Glutamatergic neuron (in vitro differentiated cells): ENCODE measurements around the gene SMIM7. TPM values are rescaled to one million over a fixed set of nuclear protein-coding genes. Genes with fewer than 3 reads are reported as not detected.
"Not testable (repeated sequence)": the region's sequence is repeated elsewhere in the genome, so short reads cannot be mapped to it uniquely, and the experiment has no call there.

Source experiments
- DNase-seq: peaks from one replicate; pipeline ENCODE4 v3.0.0; 2022
- H3K27ac Mint-ChIP-seq: one replicate; pipeline ENCODE4 v1.8.0; 2020; ENCODE audit warnings: mild to moderate bottlenecking, mixed read lengths, inconsistent platforms; ENCODE audit not compliant: unreplicated experiment
- H3K27me3 Mint-ChIP-seq: one replicate; pipeline ENCODE4 v1.8.0; 2020; ENCODE audit warnings: mild to moderate bottlenecking, moderate library complexity, mixed read lengths, inconsistent platforms; ENCODE audit not compliant: unreplicated experiment
- H3K36me3 Mint-ChIP-seq: one replicate; pipeline ENCODE4 v1.8.0; 2020; ENCODE audit warnings: mild to moderate bottlenecking, mixed read lengths, inconsistent platforms; ENCODE audit not compliant: unreplicated experiment
- H3K4me1 Mint-ChIP-seq: one replicate; pipeline ENCODE4 v1.8.0; 2020; ENCODE audit warnings: mild to moderate bottlenecking, low read depth, mixed read lengths, inconsistent platforms; ENCODE audit not compliant: unreplicated experiment
- H3K4me3 Mint-ChIP-seq: one replicate; pipeline ENCODE4 v1.8.0; 2020; ENCODE audit warnings: mild to moderate bottlenecking, mixed read lengths, inconsistent platforms; ENCODE audit not compliant: unreplicated experiment
- H3K9me3 Mint-ChIP-seq: one replicate; pipeline ENCODE4 v1.8.0; 2020; ENCODE audit warnings: mild to moderate bottlenecking, moderate library complexity, mixed read lengths, inconsistent platforms; ENCODE audit not compliant: unreplicated experiment
- CTCF ChIP-seq: fragments of 200-600 bp; sonication (generic); IDR thresholded peaks from one replicate; pipeline ENCODE4 v1.5.0; 2021; ENCODE audit not compliant: partially characterized antibody, unreplicated experiment
- total RNA-seq: library from RNA; stranded (reverse); fragmentation: NEBNext Ultra II Directional; extraction: Animal tissue kit (Norgen Biotek cat#: 25700); gene quantifications from one replicate; pipeline ENCODE4 v1.2.1, GENCODE V29; 2021; ENCODE audit not compliant: unreplicated experiment

SMIM7 gene
- total RNA-seq, 1 donor from 2014 or later = 81.0 TPM

- Mint-ChIP-seq H3K4me3 (no peak overlapping the region), H3K36me3 (peaks cover 8% of the 10 kb centered on the region), H3K27me3 (peaks cover 2% of the 10 kb centered on the region), H3K4me1 (no peaks in the 10 kb centered on the region), H3K9me3 (no peaks in the 10 kb centered on the region), H3K27ac (no peak overlapping the region)
- DNase-seq = no peak
- no peak for TF ChIP-seq CTCF
These were observed 16.3 kb upstream of the SMIM7 start for GRCh38 chr19:16676101-16676798.

GRCh38 chr19:16673839-16674238, 13.9 kb upstream of the SMIM7 start:
- not testable (repeated sequence) for H3K4me1 Mint-ChIP-seq, H3K9me3 Mint-ChIP-seq, DNase-seq, H3K36me3 Mint-ChIP-seq, H3K4me3 Mint-ChIP-seq, H3K27ac Mint-ChIP-seq, H3K27me3 Mint-ChIP-seq

GRCh38 chr19:16673231-16673630, 13.3 kb upstream of the SMIM7 start:
- TF ChIP-seq CTCF = no peak
- Mint-ChIP-seq H3K27ac (no peak overlapping the region), H3K4me1 (no peaks in the 10 kb centered on the region), H3K9me3 (no peaks in the 10 kb centered on the region), H3K27me3 (no peaks in the 10 kb centered on the region), H3K36me3 (no peaks in the 10 kb centered on the region), H3K4me3 (no peak overlapping the region)
- no peak for DNase-seq

GRCh38 chr19:16671652-16672274, 11.8 kb upstream of the SMIM7 start:
- DNase-seq = no peak
- TF ChIP-seq CTCF = no peak
- no peaks in the 10 kb centered on the region for H3K4me1 Mint-ChIP-seq
- no peaks in the 10 kb centered on the region for H3K27me3 Mint-ChIP-seq
- H3K27ac Mint-ChIP-seq = no peak overlapping the region
- no peak overlapping the region for H3K4me3 Mint-ChIP-seq
- no peaks in the 10 kb centered on the region for H3K36me3 Mint-ChIP-seq
- no peaks in the 10 kb centered on the region for H3K9me3 Mint-ChIP-seq

- Mint-ChIP-seq H3K27ac (no peak overlapping the region), H3K4me3 (no peak overlapping the region), H3K36me3 (no peaks in the 10 kb centered on the region), H3K4me1 (no peaks in the 10 kb centered on the region), H3K9me3 (no peaks in the 10 kb centered on the region), H3K27me3 (no peaks in the 10 kb centered on the region)
- no peak for TF ChIP-seq CTCF
- no peak for DNase-seq
These were observed 10.3 kb upstream of the SMIM7 start for GRCh38 chr19:16670291-16670690.

- H3K27me3 Mint-ChIP-seq, H3K36me3 Mint-ChIP-seq, H3K27ac Mint-ChIP-seq, H3K4me1 Mint-ChIP-seq, H3K4me3 Mint-ChIP-seq, H3K9me3 Mint-ChIP-seq, DNase-seq: not testable (repeated sequence)
These were observed 8.8 kb upstream of the SMIM7 start for GRCh38 chr19:16668702-16669101.
